SK-N-SH (cell line): Measurements from ENCODE around the gene DSCAML1.

Experiments
- CTCF ChIP-seq: fragments of 200-600 bp; sonication (generic); IDR thresholded peaks from 2 replicates; pipeline ENCODE4 v1.6.1; 2017; ENCODE audit warnings: antibody characterized with exemption, mild to moderate bottlenecking, moderate library complexity
- EZH2phosphoT487 ChIP-seq: fragments of 200-600 bp; sonication (generic); IDR thresholded peaks from 2 replicates; pipeline ENCODE4 v1.6.1; 2017; ENCODE audit warnings: low read depth, mixed run types, mild to moderate bottlenecking, antibody characterized with exemption, moderate library complexity, borderline replicate concordance
- IRF3 ChIP-seq: fragments of 150-350 bp; IDR thresholded peaks from 2 replicates; pipeline ENCODE4 v1.6.1; 2016; ENCODE audit warnings: mild to moderate bottlenecking, low read depth, low read length
- MAX ChIP-seq: IDR thresholded peaks from 2 replicates; pipeline ENCODE4 v1.4.0; 2012; ENCODE audit warnings: low read depth
- NFIC ChIP-seq: IDR thresholded peaks from 2 replicates; pipeline ENCODE4 v1.4.0; 2012; ENCODE audit warnings: borderline replicate concordance
- PBX3 ChIP-seq: IDR thresholded peaks from 2 replicates; pipeline ENCODE4; 2012
- POLR2AphosphoS5 ChIP-seq: IDR thresholded peaks from 2 replicates; pipeline ENCODE4 v1.6.1; 2012; ENCODE audit warnings: low read depth, low read length
- RAD21 ChIP-seq: IDR thresholded peaks from 2 replicates; pipeline ENCODE4 v1.6.1; 2012; ENCODE audit warnings: mild to moderate bottlenecking, low read length
- REST ChIP-seq: IDR thresholded peaks from 2 replicates; pipeline ENCODE4 v1.6.1; 2012; ENCODE audit warnings: mild to moderate bottlenecking, low read depth, low read length, moderate library complexity
- RXRA ChIP-seq: IDR thresholded peaks from 2 replicates; pipeline ENCODE4 v1.4.0; 2012; ENCODE audit warnings: low read depth, mild to moderate bottlenecking, borderline replicate concordance
- SIN3A ChIP-seq: IDR thresholded peaks from 2 replicates; pipeline ENCODE4 v1.6.1; 2012; ENCODE audit warnings: low read depth, mild to moderate bottlenecking, low read length, moderate library complexity, borderline replicate concordance
- TAF1 ChIP-seq: IDR thresholded peaks from 2 replicates; pipeline ENCODE4 v1.6.1; 2012; ENCODE audit warnings: low read depth, mild to moderate bottlenecking, low read length, moderate library complexity, borderline replicate concordance
- TCF12 ChIP-seq: IDR thresholded peaks from 2 replicates; pipeline ENCODE4 v1.4.0; 2012

GRCh38 chr11:117749541-117749910 is 47.5 kb downstream of the DSCAML1 start:
- TF ChIP-seq MAX (no peak), POLR2AphosphoS5 (no peak), NFIC (no peak), SIN3A (no peak), IRF3 (no peak), REST (no peak), TCF12 (no peak), CTCF (no peak), RXRA (no peak), RAD21 (no peak), EZH2phosphoT487 (no peak), TAF1 (no peak), PBX3 (no peak)
